ENCODE results near the gene ATMIN.
A peak's percentile ranks its signal among the peaks of the same experiment; 100 is the strongest.

The ATMIN gene

DNA sequence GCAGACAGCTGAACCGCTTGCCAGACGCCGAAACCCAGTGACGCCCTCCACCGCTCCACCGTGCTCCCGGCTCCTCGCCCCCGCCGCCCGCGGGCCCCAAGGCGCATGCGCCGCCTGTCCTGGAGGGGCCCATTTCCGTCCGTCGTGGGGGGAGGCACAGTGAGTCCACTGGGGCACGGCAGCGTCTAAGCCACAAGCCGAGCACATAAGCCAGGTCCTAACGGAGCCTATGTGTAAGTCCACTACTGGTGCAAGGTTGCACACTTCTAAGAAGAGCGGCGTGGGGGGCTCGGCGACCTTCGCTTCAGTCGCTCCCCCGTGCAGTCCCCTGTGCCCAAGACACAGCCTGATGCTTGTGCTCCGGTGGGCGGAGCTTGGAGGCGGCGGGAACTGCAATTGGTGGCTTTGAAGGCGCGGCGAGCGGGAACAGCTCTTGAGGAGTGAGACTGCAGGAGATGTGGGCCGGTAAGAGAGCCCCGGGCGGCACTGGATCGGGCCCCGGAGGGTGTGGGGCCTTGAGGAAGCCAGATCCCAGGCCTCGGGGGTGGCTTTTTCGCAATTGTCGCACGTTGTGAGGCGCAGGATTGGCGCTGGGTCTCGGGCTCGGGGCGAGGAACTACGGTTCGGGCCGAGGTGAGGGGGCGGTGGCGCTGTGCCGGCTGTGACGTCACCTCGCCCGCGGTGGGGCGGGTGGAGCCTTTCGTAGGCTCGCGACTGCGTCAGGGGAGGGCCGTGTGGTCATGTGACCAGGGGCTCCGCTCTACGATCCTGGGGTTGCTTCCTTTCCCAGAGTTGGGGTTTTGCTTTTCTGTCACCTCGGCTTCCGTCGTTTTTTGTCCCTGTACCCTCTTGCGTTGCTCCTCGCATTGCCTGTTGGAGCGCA is 28.6 kb upstream of the ATMIN start, which contains the start of the genes CENPN and CMC2:
TSS of gene CENPN (plus strand) at position 402 of the 883 bp plus-strand sequence. CDS start 4,726 bp downstream, outside the sequence.
TSS of gene CMC2 (minus strand) at position 73 of the 883 bp plus-strand sequence. CDS start 9,491 bp downstream, outside the sequence.
- Histone ChIP-seq H3K27me3 (replicated peaks; ENCODE audit: control insufficient read depth, insufficient read depth, low read length) (no peaks in the 10 kb centered on the region), H3K9ac (ENCODE audit: low read length) (peak within 1 kb of the TSS; percentile 100), H3K9me3 (ENCODE audit: control insufficient read depth, low read length) (no peaks in the 10 kb centered on the region), H3K4me1 (ENCODE audit: control insufficient read depth, insufficient read depth, low read length) (peaks cover 31% of the 10 kb centered on the region), H3K4me3 (ENCODE audit: low read length) (peak within 1 kb of the TSS; percentile 94), H3K36me3 (ENCODE audit: control insufficient read depth, insufficient read depth, low read length, severe bottlenecking) (peaks cover 2% of the 10 kb centered on the region)
- peak; percentile 99 for DNase-seq (ENCODE audit: low read depth)

DNA sequence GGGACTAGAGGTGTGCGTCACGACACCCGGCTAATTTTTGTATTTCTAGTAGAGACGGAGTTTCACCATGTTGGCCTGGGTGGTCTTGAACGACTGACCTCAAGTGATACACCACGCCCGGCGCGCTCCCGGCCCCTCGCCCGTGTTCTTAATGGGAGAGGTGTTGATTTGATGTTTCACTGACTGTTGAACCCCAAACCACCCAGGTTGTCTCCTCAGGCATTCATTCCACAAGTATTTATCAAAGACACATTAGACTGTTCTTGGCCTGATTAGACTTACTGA is 27.2 kb upstream of the ATMIN start:
- peak overlapping the region; percentile 100 for H3K9ac ChIP-seq (ENCODE audit: low read length)
- no peaks in the 10 kb centered on the region for H3K9me3 ChIP-seq (ENCODE audit: control insufficient read depth, low read length)
- H3K36me3 ChIP-seq (ENCODE audit: control insufficient read depth, insufficient read depth, low read length, severe bottlenecking): peaks cover 15% of the 10 kb centered on the region
- H3K4me3 ChIP-seq (ENCODE audit: low read length): peak overlapping the region; percentile 94
- H3K27me3 ChIP-seq (replicated peaks; ENCODE audit: control insufficient read depth, insufficient read depth, low read length): no peaks in the 10 kb centered on the region
- no peak for DNase-seq (ENCODE audit: low read depth)
- H3K4me1 ChIP-seq (ENCODE audit: control insufficient read depth, insufficient read depth, low read length): peaks cover 25% of the 10 kb centered on the region

DNA sequence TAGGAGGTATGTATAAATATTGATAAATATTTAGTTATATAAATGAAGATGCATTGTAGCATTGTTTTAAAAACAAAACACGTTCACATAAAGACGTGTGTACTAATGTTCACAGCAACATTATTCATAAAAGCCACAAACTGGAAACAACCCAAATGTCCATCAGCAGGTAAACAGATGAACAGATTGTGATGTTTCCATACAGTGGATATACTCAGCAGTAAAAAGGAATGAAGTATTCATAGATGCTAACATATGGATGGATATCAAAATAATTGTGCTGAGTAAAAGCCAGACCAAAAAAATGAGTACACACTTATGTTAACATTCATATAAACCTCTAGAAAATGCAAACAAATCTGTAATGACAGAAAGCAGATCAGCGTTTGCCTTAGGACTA is 22.7 kb upstream of the ATMIN start:
- no peaks in the 10 kb centered on the region for H3K27me3 ChIP-seq (replicated peaks; ENCODE audit: control insufficient read depth, insufficient read depth, low read length)
- H3K4me3 ChIP-seq (ENCODE audit: low read length): no peak overlapping the region
- peaks cover 7% of the 10 kb centered on the region for H3K4me1 ChIP-seq (ENCODE audit: control insufficient read depth, insufficient read depth, low read length)
- H3K9me3 ChIP-seq (ENCODE audit: control insufficient read depth, low read length): no peaks in the 10 kb centered on the region
- peaks cover 51% of the 10 kb centered on the region for H3K36me3 ChIP-seq (ENCODE audit: control insufficient read depth, insufficient read depth, low read length, severe bottlenecking)
- H3K9ac ChIP-seq (ENCODE audit: low read length): no peak overlapping the region
- DNase-seq (ENCODE audit: low read depth): no peak

DNA sequence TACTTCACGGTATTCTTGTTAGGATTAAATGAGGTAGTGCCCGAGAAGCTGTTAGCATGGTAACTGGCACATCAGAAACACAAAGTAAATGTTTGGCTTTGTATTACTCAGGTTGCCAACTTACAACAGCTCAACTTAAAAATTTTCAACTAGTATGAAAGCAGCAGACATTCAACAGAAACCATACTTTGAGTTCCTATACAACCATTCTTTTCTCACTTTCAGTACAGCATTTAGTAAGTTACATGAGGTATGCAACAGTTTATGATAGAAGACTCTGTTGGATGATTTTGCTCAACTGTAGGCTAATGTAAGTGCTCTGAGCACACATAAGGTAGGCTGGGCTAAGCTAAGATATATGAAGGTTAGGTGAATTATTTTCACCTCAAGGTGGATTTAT is 21.0 kb upstream of the ATMIN start:
- H3K9ac ChIP-seq (ENCODE audit: low read length): no peak overlapping the region
- H3K4me3 ChIP-seq (ENCODE audit: low read length): no peak overlapping the region
- peaks cover 7% of the 10 kb centered on the region for H3K4me1 ChIP-seq (ENCODE audit: control insufficient read depth, insufficient read depth, low read length)
- no peaks in the 10 kb centered on the region for H3K27me3 ChIP-seq (replicated peaks; ENCODE audit: control insufficient read depth, insufficient read depth, low read length)
- peaks cover 66% of the 10 kb centered on the region for H3K36me3 ChIP-seq (ENCODE audit: control insufficient read depth, insufficient read depth, low read length, severe bottlenecking)
- H3K9me3 ChIP-seq (ENCODE audit: control insufficient read depth, low read length): no peaks in the 10 kb centered on the region
- no peak for DNase-seq (ENCODE audit: low read depth)

DNA sequence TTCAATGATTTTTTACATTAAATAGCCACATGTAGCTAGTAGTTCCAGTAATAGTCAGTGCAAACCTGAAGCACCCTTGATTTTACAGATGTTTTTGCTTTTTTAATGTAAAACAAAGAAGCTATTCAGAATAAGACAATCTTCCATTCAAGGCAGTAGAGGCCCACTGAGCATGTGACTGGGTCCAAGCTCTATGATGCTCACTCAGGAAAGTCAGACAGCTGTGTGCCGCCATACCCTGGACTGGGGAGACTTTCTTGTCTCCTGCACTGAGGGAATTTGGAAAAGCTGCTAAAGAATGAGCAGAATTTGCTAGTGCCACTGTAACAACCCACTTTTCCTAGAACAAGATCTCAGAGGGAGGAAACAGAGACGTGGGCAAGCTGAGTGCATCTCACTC is 17.1 kb upstream of the ATMIN start:
- H3K36me3 ChIP-seq (ENCODE audit: control insufficient read depth, insufficient read depth, low read length, severe bottlenecking): peaks cover 85% of the 10 kb centered on the region
- H3K4me3 ChIP-seq (ENCODE audit: low read length): no peak overlapping the region
- DNase-seq (ENCODE audit: low read depth): no peak
- no peaks in the 10 kb centered on the region for H3K9me3 ChIP-seq (ENCODE audit: control insufficient read depth, low read length)
- H3K4me1 ChIP-seq (ENCODE audit: control insufficient read depth, insufficient read depth, low read length): peaks cover 7% of the 10 kb centered on the region
- H3K9ac ChIP-seq (ENCODE audit: low read length): no peak overlapping the region
- H3K27me3 ChIP-seq (replicated peaks; ENCODE audit: control insufficient read depth, insufficient read depth, low read length): no peaks in the 10 kb centered on the region

DNA sequence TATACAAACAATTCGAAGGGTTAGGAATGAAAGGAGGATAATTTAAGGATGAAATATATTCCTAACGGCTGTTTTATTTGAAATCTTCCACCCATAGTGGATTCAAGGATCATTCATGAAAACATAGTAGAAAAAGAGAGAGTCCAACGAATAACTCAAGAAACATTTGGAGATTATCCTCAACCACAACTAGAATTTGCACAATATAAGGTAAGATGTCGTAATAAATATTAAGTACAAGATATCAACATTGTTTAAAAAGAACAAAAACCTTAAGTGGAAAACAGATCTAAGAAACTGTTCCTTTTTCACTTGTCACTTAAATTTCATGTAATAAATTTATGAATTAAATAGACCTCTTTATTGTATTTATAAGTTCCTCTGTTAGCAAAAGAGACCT is 9.2 kb upstream of the ATMIN start:
- no peak for DNase-seq (ENCODE audit: low read depth)
- Histone ChIP-seq H3K9me3 (ENCODE audit: control insufficient read depth, low read length) (no peaks in the 10 kb centered on the region), H3K9ac (ENCODE audit: low read length) (no peak overlapping the region), H3K4me1 (ENCODE audit: control insufficient read depth, insufficient read depth, low read length) (no peaks in the 10 kb centered on the region), H3K27me3 (replicated peaks; ENCODE audit: control insufficient read depth, insufficient read depth, low read length) (no peaks in the 10 kb centered on the region), H3K4me3 (ENCODE audit: low read length) (no peak overlapping the region), H3K36me3 (ENCODE audit: control insufficient read depth, insufficient read depth, low read length, severe bottlenecking) (peaks cover 41% of the 10 kb centered on the region)

DNA sequence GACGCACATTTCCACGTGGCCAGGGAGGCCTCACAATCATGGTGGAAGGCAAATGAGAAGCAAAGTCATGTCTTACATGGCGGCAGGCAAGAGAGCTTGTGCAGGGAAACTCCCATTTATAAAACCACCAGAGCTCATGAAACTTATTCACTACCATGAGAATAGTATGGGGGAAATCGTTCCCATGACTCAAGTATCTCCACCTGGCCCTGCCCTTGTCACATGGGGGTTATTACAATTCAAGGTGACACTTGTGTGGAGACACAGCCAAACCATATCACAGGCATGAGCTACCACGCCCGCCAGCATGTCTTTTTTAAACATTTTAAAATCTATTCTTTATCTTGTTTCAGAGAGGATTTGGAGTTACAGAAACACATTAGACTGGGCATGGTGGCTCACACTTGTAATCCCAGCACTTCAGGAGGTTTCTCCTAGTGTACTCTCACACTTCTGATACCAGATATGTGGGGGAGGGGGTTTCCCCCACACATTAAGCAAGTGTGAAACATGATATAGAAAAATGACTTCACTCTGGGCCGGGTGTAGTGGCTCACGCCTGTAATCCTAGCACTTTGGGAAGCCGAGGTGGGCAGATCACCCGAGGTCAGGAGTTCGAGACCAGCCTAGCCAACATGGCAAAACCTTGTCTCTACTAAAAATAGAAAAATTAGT is 5.6 kb upstream of the ATMIN start:
- H3K27me3 ChIP-seq (replicated peaks; ENCODE audit: control insufficient read depth, insufficient read depth, low read length): no peaks in the 10 kb centered on the region
- no peak overlapping the region for H3K4me3 ChIP-seq (ENCODE audit: low read length)
- no peaks in the 10 kb centered on the region for H3K9me3 ChIP-seq (ENCODE audit: control insufficient read depth, low read length)
- peaks cover 17% of the 10 kb centered on the region for H3K36me3 ChIP-seq (ENCODE audit: control insufficient read depth, insufficient read depth, low read length, severe bottlenecking)
- no peaks in the 10 kb centered on the region for H3K4me1 ChIP-seq (ENCODE audit: control insufficient read depth, insufficient read depth, low read length)
- no peak overlapping the region for H3K9ac ChIP-seq (ENCODE audit: low read length)
- no peak for DNase-seq (ENCODE audit: low read depth)

DNA sequence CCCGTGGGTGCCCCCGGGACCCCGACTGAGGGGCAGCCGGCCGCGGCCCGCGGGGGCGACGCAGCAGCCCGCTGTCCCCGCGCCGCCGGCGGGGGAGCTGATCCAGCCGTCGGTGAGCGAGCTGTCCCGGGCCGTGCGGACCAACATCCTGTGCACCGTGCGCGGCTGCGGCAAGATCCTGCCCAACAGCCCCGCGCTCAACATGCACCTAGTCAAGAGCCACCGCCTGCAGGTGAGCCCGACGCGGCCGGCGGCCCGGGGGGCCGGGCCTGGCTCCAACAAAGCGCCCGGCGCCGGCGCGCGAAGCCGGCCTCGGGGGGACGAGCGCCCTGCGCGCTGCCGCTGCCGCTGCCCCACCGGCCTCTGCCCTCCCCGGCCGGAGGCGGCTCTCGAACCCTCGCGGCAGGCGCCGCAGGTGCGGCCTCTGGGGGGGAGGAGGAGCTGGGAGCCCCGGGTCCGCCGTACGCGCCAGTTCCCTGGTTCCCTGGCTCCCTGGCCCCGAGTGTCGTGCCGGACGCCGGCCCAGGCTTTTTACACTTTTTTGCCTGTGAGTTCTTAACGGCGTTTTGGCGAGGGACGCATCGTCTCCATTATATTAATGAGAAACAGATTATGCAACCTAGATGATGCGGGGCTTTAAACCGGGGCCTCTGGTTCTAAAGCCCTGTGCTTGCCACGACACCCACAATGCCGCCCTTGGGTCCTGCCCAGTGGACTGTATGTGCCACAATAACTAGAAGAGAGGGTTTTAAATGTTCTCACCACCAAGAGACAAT is 521 bp downstream of the ATMIN start:
- Histone ChIP-seq H3K9ac (ENCODE audit: low read length) (peak overlapping the region; percentile 91), H3K4me1 (ENCODE audit: control insufficient read depth, insufficient read depth, low read length) (peaks cover 8% of the 10 kb centered on the region), H3K36me3 (ENCODE audit: control insufficient read depth, insufficient read depth, low read length, severe bottlenecking) (peaks cover under 1% of the 10 kb centered on the region), H3K4me3 (ENCODE audit: low read length) (peak overlapping the region; percentile 83), H3K9me3 (ENCODE audit: control insufficient read depth, low read length) (no peaks in the 10 kb centered on the region), H3K27me3 (replicated peaks; ENCODE audit: control insufficient read depth, insufficient read depth, low read length) (no peaks in the 10 kb centered on the region)
- peak; percentile 64 for DNase-seq (ENCODE audit: low read depth)

DNA sequence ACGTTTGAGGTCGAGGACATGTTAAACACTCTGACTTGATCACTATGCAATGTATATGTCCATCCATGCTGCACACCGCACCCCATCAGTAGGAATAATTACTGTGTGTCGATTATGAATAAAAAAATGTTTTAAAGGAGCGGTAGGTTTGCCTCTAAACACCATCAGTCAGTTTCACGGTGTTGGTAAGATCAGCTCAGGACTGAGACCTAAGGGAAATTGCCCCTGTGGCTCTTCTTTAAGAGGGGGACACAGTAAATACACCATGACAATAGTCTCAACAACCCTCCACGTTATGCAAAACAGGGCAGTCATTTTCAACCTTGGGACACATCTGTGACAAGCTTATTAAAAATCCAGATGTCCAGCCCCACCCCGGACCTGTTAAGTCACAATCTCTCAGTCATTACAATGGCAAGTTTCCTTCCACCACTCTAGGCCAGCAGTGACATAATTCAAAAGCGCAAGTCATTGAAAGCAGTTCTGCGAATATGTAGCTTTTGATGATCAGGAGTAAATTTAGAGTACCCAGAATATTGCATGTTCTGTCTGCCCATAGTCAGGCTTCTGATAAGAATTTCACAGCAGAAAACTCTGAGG is 1.2 kb downstream of the ATMIN start:
- H3K9me3 ChIP-seq (ENCODE audit: control insufficient read depth, low read length): no peaks in the 10 kb centered on the region
- H3K9ac ChIP-seq (ENCODE audit: low read length): peak overlapping the region; percentile 91
- H3K36me3 ChIP-seq (ENCODE audit: control insufficient read depth, insufficient read depth, low read length, severe bottlenecking): peaks cover 7% of the 10 kb centered on the region
- peak; percentile 27 for DNase-seq (ENCODE audit: low read depth)
- peaks cover 8% of the 10 kb centered on the region for H3K4me1 ChIP-seq (ENCODE audit: control insufficient read depth, insufficient read depth, low read length)
- peak overlapping the region; percentile 83 for H3K4me3 ChIP-seq (ENCODE audit: low read length)
- H3K27me3 ChIP-seq (replicated peaks; ENCODE audit: control insufficient read depth, insufficient read depth, low read length): no peaks in the 10 kb centered on the region

DNA sequence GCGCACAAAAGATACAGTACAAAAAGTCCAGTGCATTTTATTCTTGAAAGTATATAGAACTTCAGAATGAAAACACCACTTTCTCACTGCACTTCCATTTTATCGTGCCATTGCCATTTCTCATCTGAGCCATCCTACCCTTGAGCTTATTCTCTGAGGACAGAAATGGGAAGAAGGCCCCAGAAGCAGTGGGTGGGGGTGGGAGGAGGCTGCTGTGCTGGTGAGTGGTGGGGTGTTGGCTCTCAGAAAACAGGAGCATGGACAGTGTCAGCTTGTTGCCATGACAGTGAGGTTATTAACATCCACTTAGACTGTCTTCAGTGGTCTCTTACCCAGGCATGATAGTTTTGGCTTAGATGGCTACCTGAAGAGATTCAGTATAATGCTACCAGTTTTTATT is 4.5 kb downstream of the ATMIN start:
- Histone ChIP-seq H3K9ac (ENCODE audit: low read length) (no peak overlapping the region), H3K4me3 (ENCODE audit: low read length) (no peak overlapping the region), H3K9me3 (ENCODE audit: control insufficient read depth, low read length) (no peaks in the 10 kb centered on the region), H3K27me3 (replicated peaks; ENCODE audit: control insufficient read depth, insufficient read depth, low read length) (no peaks in the 10 kb centered on the region), H3K36me3 (ENCODE audit: control insufficient read depth, insufficient read depth, low read length, severe bottlenecking) (peaks cover 40% of the 10 kb centered on the region), H3K4me1 (ENCODE audit: control insufficient read depth, insufficient read depth, low read length) (peaks cover 8% of the 10 kb centered on the region)
- DNase-seq (ENCODE audit: low read depth): no peak

DNA sequence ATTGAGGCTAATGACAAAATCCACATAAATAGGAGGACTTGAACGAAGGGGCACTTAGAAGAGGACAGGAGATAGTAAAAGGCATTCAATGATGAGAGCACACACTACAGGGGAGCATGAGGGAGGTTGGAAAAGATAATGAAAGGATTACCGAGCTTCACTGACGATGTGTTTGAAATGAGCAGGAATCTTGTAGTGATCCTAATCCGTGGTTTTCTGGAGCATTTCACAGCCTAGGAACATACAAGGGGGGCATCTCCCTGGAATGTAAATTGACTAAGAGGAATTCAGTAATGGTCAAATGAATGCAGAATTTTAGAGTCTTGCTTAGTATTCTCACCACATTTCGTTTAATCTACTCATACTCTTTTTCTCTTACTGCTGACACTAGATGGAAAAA is 5.2 kb downstream of the ATMIN start:
- H3K36me3 ChIP-seq (ENCODE audit: control insufficient read depth, insufficient read depth, low read length, severe bottlenecking): peaks cover 45% of the 10 kb centered on the region

More for the DNA sequence above, 5.2 kb downstream of the ATMIN start:
- no peak for DNase-seq (ENCODE audit: low read depth)
- Histone ChIP-seq H3K27me3 (replicated peaks; ENCODE audit: control insufficient read depth, insufficient read depth, low read length) (no peaks in the 10 kb centered on the region), H3K9me3 (ENCODE audit: control insufficient read depth, low read length) (no peaks in the 10 kb centered on the region), H3K4me3 (ENCODE audit: low read length) (no peak overlapping the region), H3K9ac (ENCODE audit: low read length) (no peak overlapping the region), H3K4me1 (ENCODE audit: control insufficient read depth, insufficient read depth, low read length) (peaks cover 8% of the 10 kb centered on the region)

All from adipocyte (in vitro differentiated cells).